A549 (cell line): Measurements from ENCODE around the gene CXorf51A. TPM values are rescaled to one million over a fixed set of nuclear protein-coding genes. Genes with fewer than 3 reads are reported as not detected.
A peak's percentile ranks its signal among the peaks of the same experiment; 100 is the strongest.
"Not testable (repeated sequence)": the region's sequence is repeated elsewhere in the genome, so short reads cannot be mapped to it uniquely, and the experiment has no call there.

Source experiments
- ATAC-seq, 2 experiments: fragments of 200-7000 bp in 1 of 2; fragments of >200 bp in 1 of 2; cut with Nextera tagmentation in 1 of 2; cut with Tn5 transposase in 1 of 2; 3 replicates each; pipeline versions ENCODE4 v1.8.0 to v1.9.1; 2018 to 2020; ENCODE audit warnings: mild to moderate bottlenecking in 1 of 2, moderate library complexity in 1 of 2
- CTCF ChIA-PET: fragments of 300-600 bp; sonication (Branson Sonifier 250); formaldehyde crosslinking; extraction: SDS; loops from one replicate; lab custom pipeline; 2021; ENCODE audit warnings: antibody characterized with exemption, inconsistent platforms; lab: Yijun Ruan, JAX
- POLR2A ChIA-PET: fragments of 350-600 bp; formaldehyde crosslinking; extraction: SDS; loops from one replicate; lab custom pipeline; 2021; ENCODE audit warnings: antibody characterized with exemption, inconsistent platforms; lab: Yijun Ruan, JAX
- DNase-seq, 2 experiments: peaks; one replicate each; pipeline versions ENCODE4 v3.0.0 to v3.0.0-alpha.2; 2011 to 2016; ENCODE audit warnings: low read depth in 1 of 2, low spot score in 1 of 2
- FAIRE-seq: peaks from 2 replicates; lab custom pipeline; 2011; peaks lifted over from hg19 to GRCh38; lab: Jason Lieb, UNC
- H3K27ac ChIP-seq, 2 experiments: fragments of >200 bp; sonication (Bioruptor Twin); formaldehyde crosslinking; 3 replicates each; pipeline ENCODE4 v1.5.1; 2016 to 2017
- H3K4me1 ChIP-seq: fragments of >200 bp; sonication (Bioruptor Twin); formaldehyde crosslinking; 3 replicates; pipeline ENCODE4 v1.6.1; 2016
- H3K4me2 ChIP-seq: fragments of >200 bp; sonication (Bioruptor Twin); formaldehyde crosslinking; 3 replicates; pipeline ENCODE4 v1.6.1; 2016
- H3K4me3 ChIP-seq: fragments of >200 bp; sonication (Bioruptor Twin); formaldehyde crosslinking; 3 replicates; pipeline ENCODE4 v1.5.1; 2016
- H3K9me3 ChIP-seq: fragments of >200 bp; sonication (Bioruptor Twin); formaldehyde crosslinking; 3 replicates; pipeline ENCODE4 v1.6.1; 2016
- CBX2 ChIP-seq: fragments of 200-600 bp; sonication (generic); IDR thresholded peaks from 2 replicates; pipeline ENCODE4 v1.6.1; 2016; ENCODE audit warnings: low read depth, mild to moderate bottlenecking, borderline replicate concordance
- CBX8 ChIP-seq: fragments of 200-600 bp; sonication (generic); IDR thresholded peaks from 2 replicates; pipeline ENCODE4 v1.6.1; 2016
- EHF ChIP-seq: fragments of 250-450 bp; sonication (Bioruptor Pico); IDR thresholded peaks from 2 replicates; pipeline ENCODE4 v1.5.0; 2020; ENCODE audit warnings: mild to moderate bottlenecking
- EP300 ChIP-seq, 2 experiments: fragments of >200 bp; sonication (Bioruptor Twin); formaldehyde crosslinking; IDR thresholded peaks; 2 replicates in 1 of 2; 3 replicates in 1 of 2; pipeline ENCODE4 v1.6.1; 2016 to 2017
- GATA3 ChIP-seq: IDR thresholded peaks from 2 replicates; pipeline ENCODE4 v1.6.1; 2012; ENCODE audit warnings: borderline replicate concordance
- HOXB13 ChIP-seq: fragments of 250-450 bp; sonication (Bioruptor Pico); IDR thresholded peaks from 2 replicates; pipeline ENCODE4 v1.5.0; 2020; ENCODE audit warnings: low read depth, mild to moderate bottlenecking, moderate library complexity
- JUN ChIP-seq, 2 experiments: fragments of >200 bp; sonication (Bioruptor Twin); formaldehyde crosslinking; IDR thresholded peaks; 2 replicates in 1 of 2; 3 replicates in 1 of 2; pipeline ENCODE4 v1.6.1; 2016 to 2017
- KDM5A ChIP-seq: fragments of 200-600 bp; sonication (generic); IDR thresholded peaks from 2 replicates; pipeline ENCODE4 v1.6.1; 2016; ENCODE audit warnings: antibody characterized with exemption, mild to moderate bottlenecking
- NR3C1 ChIP-seq: fragments of >200 bp; sonication (Bioruptor Twin); formaldehyde crosslinking; IDR thresholded peaks from 3 replicates; pipeline ENCODE4 v1.6.1; 2017
- PHF8 ChIP-seq: fragments of 200-600 bp; sonication (generic); IDR thresholded peaks from 2 replicates; pipeline ENCODE4 v1.6.1; 2016; ENCODE audit warnings: low read depth, mild to moderate bottlenecking, antibody characterized with exemption, moderate library complexity, borderline replicate concordance
- POLR2A ChIP-seq: IDR thresholded peaks from 2 replicates; pipeline ENCODE4 v1.6.1; 2012; ENCODE audit warnings: mild to moderate bottlenecking, low read length
- SMC3 ChIP-seq: fragments of >200 bp; sonication (Bioruptor Twin); formaldehyde crosslinking; IDR thresholded peaks from 3 replicates; pipeline ENCODE4 v1.6.1; 2018; ENCODE audit warnings: inconsistent platforms
- TFCP2L1 ChIP-seq: fragments of 250-450 bp; sonication (Bioruptor Pico); IDR thresholded peaks from 2 replicates; pipeline ENCODE4 v1.5.0; 2021; ENCODE audit warnings: mild to moderate bottlenecking
- ZFP36 ChIP-seq: fragments of 450-650 bp; IDR thresholded peaks from 2 replicates; pipeline ENCODE4 v1.6.1; 2014; ENCODE audit warnings: borderline replicate concordance; ENCODE audit not compliant: partially characterized antibody
- ZNF302 ChIP-seq: fragments of 250-450 bp; sonication (Bioruptor Pico); IDR thresholded peaks from 2 replicates; pipeline ENCODE4 v1.9.0; 2021; ENCODE audit warnings: inconsistent platforms, mild to moderate bottlenecking, moderate library complexity
- WGBS: methylation state at CpG from one replicate; pipeline ENCODE4 v1.1.6; 2017; ENCODE audit errors: missing lambda C conversion rate; 5-methylcytosine and 5-hydroxymethylcytosine counted together
- polyA minus RNA-seq: library from RNA; depleted of rRNA, polyadenylated mRNA; stranded (reverse); fragments of >200 nt; gene quantifications from 2 replicates; pipeline ENCODE4 v1.2.3, GENCODE V29; 2011; rRNA and poly(A)+ RNA removed
- polyA plus RNA-seq, 4 experiments: library from polyadenylated mRNA; depleted of rRNA in 3 of 4; stranded (reverse); fragments of >200 nt; fragmentation: RNase III in 1 of 4; extraction: RNeasy Plus Mini Kit Qiagen cat#74134 plus additional on column Dnase treatment in 1 of 4; gene quantifications; 2 replicates in 3 of 4; 3 replicates in 1 of 4; pipeline ENCODE4 v1.2.3, GENCODE V29; 2011 to 2017
- TF ChIP-seq, protein P1 (sequence below): IDR thresholded peaks from 2 replicates; pipeline ENCODE4 v1.6.1; 2012
- TF ChIP-seq, protein P2 (sequence below): IDR thresholded peaks from 2 replicates; pipeline ENCODE4 v1.6.1; 2012
- TF ChIP-seq, protein P3 (sequence below): fragments of >200 bp; sonication (Bioruptor Twin); formaldehyde crosslinking; IDR thresholded peaks from 2 replicates; pipeline ENCODE4 v1.6.1; 2016
- TF ChIP-seq, protein P4 (sequence below): fragments of 250-450 bp; sonication (Bioruptor Pico); IDR thresholded peaks from 2 replicates; pipeline ENCODE4 v1.5.0; 2020; ENCODE audit warnings: low read depth, mild to moderate bottlenecking, moderate library complexity
- TF ChIP-seq, protein P5 (sequence below): IDR thresholded peaks from 2 replicates; pipeline ENCODE4 v1.6.1; 2012; ENCODE audit warnings: low read depth, borderline replicate concordance
- TF ChIP-seq, protein P6 (sequence below): fragments of 200-600 bp; sonication (generic); IDR thresholded peaks from 2 replicates; pipeline ENCODE4 v1.6.1; 2016; ENCODE audit warnings: antibody characterized with exemption, mild to moderate bottlenecking, moderate library complexity
- TF ChIP-seq, protein P7 (sequence below): fragments of >200 bp; sonication (Bioruptor Twin); formaldehyde crosslinking; IDR thresholded peaks from 3 replicates; pipeline ENCODE4 v1.5.1; 2016

The CXorf51A gene
- polyA plus RNA-seq (2011; rRNA removed) (not detected in 2 replicates), polyA plus RNA-seq (2017; fragmentation: RNase III; extraction: RNeasy Plus Mini Kit Qiagen cat#74134 plus additional on column Dnase treatment) (not detected in 3 replicates), polyA minus RNA-seq (not detected in 2 replicates)
- not detected in 2 replicates for polyA plus RNA-seq (2012; cell fraction: cytosol; rRNA removed)
- polyA plus RNA-seq (2012; cell fraction: nucleus; rRNA removed), result not detected in 2 replicates

DNA sequence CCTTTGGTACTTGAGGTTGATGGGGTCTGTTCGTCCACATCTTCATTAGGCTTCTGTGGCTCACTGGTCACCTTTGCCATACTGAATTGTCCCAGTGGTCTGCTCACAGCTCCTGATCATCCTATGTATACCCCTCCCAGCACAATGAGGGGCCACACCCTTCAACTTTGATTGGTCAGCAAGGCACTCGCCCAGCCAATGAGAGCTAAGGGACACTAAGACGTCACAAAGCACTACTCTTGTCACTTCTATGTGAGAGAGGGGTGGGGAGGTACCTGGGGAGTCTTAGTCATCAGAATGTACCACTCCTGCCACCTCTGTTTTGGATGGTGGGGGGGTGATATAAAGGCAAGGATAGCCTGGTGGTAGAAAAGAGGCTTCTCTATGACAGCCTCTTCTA is at the start of gene CXorf51A:
TSS of gene CXorf51A (minus strand) at position 101 of the 400 bp plus-strand sequence. CDS start at position 80, 21 bp downstream.
- DNase-seq, CTCF ChIA-PET, H3K27ac ChIP-seq, H3K9me3 ChIP-seq, H3K4me2 ChIP-seq, ATAC-seq, POLR2A ChIA-PET, H3K4me3 ChIP-seq, FAIRE-seq, H3K4me1 ChIP-seq: not testable (repeated sequence)
- no CpG with 5 or more reads among the region's 3 CpGs for WGBS

DNA sequence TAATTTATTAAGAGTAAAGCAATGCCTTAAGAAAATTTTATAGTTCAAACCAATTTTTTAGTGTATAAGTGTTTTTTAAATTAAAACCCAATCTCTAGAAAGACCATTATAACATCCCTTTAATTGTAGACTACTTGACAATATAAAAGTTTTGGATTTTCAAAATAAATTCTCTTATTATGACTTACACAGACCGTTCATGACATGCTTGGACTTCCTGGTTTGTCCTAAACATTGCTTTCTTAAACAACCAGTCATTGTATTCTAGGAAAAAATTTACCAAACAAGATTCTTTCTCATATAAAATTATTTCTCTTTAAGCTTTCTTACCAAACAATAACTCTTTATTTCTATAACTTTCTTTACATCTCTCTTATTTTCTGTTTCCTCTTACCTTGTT is 49.0 kb upstream of the CXorf51A start:
- TF ChIP-seq EHF (CRISPR knock-in tag) (no peak), ZFP36 (peak; percentile 62)
- no peak overlapping the region for H3K4me3 ChIP-seq
- ChIA-PET CTCF (no interaction called here), POLR2A (no interaction called here)
- 0% methylated on average over 1 of the region's 1 CpG for WGBS
- FAIRE-seq, result no peak
- H3K9me3 ChIP-seq, result no peaks in the 10 kb centered on the region
- H3K4me2 ChIP-seq, result no peak overlapping the region
- no peaks in the 10 kb centered on the region for H3K4me1 ChIP-seq
- DNase-seq, result no peak
- H3K27ac ChIP-seq, result no peak overlapping the region
- ATAC-seq, result no peak

DNA sequence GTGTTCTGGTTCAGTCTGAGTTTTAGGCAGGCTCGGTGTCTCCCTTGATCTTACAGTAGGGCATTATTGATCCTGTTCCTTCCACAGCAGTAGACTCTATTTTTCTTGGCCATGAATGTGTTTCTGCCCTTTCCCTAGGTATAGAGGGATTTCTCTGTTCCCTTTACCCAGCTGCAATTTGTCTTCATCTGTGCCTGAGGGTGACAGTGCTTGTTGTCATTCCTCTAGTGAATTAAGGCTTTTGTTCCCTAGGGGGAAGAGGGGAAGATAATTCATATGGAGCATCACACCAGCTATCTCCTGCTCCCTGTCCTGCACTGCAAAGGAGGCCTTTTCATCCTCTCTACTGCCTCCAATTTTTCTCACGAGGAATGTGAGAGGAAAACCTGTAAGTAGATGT is 39.7 kb upstream of the CXorf51A start:
- DNase-seq, result no peak
- H3K4me3 ChIP-seq, result no peak overlapping the region
- TF ChIP-seq, protein P1, sequence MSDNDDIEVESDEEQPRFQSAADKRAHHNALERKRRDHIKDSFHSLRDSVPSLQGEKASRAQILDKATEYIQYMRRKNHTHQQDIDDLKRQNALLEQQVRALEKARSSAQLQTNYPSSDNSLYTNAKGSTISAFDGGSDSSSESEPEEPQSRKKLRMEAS, result no peak
- no peak for TF ChIP-seq CBX2
- no peak for TF ChIP-seq PHF8
- TF ChIP-seq SMC3, result no peak
- TF ChIP-seq, protein P2, sequence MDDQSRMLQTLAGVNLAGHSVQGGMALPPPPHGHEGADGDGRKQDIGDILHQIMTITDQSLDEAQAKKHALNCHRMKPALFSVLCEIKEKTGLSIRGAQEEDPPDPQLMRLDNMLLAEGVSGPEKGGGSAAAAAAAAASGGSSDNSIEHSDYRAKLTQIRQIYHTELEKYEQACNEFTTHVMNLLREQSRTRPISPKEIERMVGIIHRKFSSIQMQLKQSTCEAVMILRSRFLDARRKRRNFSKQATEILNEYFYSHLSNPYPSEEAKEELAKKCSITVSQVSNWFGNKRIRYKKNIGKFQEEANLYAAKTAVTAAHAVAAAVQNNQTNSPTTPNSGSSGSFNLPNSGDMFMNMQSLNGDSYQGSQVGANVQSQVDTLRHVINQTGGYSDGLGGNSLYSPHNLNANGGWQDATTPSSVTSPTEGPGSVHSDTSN, result no peak
- no peak for TF ChIP-seq HOXB13 (CRISPR knock-in tag)
- no peak for TF ChIP-seq POLR2A
- TF ChIP-seq, protein P3, sequence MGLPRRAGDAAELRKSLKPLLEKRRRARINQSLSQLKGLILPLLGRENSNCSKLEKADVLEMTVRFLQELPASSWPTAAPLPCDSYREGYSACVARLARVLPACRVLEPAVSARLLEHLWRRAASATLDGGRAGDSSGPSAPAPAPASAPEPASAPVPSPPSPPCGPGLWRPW, result no peak
- TF ChIP-seq, all 56 proteins: peak for 0
- CTCF ChIA-PET, result no interaction called here
- Histone ChIP-seq H3K27ac (no peak overlapping the region), H3K4me2 (no peak overlapping the region), H3K9me3 (no peaks in the 10 kb centered on the region), H3K4me1 (no peaks in the 10 kb centered on the region)
- FAIRE-seq (no peak), ATAC-seq (no peak)
- 0% methylated on average over 2 of the region's 2 CpGs for WGBS
- POLR2A ChIA-PET, result no interaction called here

DNA sequence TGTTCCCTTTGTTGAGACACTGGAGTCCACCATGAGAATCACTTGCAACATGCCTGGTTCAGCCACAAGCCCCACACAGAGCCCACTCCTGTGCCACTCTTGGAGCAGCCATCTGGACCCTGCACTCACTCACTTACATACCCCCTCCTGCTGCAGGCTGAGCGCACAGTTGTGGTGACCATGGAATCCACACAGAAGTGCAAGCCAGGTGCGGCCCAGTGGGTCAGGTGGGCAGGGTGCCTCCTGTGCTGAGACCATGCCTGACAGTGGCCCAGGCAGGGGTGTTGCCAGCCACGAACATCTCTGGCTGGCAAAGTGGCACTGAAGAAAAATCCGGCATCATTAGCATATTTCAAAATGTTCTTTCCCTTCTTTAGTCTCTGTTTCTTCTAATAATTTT is 17.4 kb upstream of the CXorf51A start:
- ATAC-seq, result no peak
- ChIA-PET POLR2A (no interaction called here), CTCF (no interaction called here)
- no peak for DNase-seq
- H3K9me3 ChIP-seq, result no peaks in the 10 kb centered on the region
- FAIRE-seq, result no peak
- WGBS, result 14% methylated on average over 4 of the region's 4 CpGs
- no peak overlapping the region for H3K4me2 ChIP-seq
- no peaks in the 10 kb centered on the region for H3K4me1 ChIP-seq
- no peak overlapping the region for H3K27ac ChIP-seq
- no peak overlapping the region for H3K4me3 ChIP-seq
- TF ChIP-seq, protein P4, sequence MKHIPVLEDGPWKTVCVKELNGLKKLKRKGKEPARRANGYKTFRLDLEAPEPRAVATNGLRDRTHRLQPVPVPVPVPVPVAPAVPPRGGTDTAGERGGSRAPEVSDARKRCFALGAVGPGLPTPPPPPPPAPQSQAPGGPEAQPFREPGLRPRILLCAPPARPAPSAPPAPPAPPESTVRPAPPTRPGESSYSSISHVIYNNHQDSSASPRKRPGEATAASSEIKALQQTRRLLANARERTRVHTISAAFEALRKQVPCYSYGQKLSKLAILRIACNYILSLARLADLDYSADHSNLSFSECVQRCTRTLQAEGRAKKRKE, result no peak
- no peak for TF ChIP-seq KDM5A
- TF ChIP-seq HOXB13 (CRISPR knock-in tag), result no peak
- no peak for TF ChIP-seq NR3C1
- no peak for TF ChIP-seq ZFP36
- TF ChIP-seq, protein P5, sequence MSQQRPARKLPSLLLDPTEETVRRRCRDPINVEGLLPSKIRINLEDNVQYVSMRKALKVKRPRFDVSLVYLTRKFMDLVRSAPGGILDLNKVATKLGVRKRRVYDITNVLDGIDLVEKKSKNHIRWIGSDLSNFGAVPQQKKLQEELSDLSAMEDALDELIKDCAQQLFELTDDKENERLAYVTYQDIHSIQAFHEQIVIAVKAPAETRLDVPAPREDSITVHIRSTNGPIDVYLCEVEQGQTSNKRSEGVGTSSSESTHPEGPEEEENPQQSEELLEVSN, result no peak
- no peak for TF ChIP-seq GATA3
- no peak for TF ChIP-seq EP300 (IDR thresholded peaks at IDR 0.05)
- no peak for TF ChIP-seq ZNF302
- TF ChIP-seq, protein P6, sequence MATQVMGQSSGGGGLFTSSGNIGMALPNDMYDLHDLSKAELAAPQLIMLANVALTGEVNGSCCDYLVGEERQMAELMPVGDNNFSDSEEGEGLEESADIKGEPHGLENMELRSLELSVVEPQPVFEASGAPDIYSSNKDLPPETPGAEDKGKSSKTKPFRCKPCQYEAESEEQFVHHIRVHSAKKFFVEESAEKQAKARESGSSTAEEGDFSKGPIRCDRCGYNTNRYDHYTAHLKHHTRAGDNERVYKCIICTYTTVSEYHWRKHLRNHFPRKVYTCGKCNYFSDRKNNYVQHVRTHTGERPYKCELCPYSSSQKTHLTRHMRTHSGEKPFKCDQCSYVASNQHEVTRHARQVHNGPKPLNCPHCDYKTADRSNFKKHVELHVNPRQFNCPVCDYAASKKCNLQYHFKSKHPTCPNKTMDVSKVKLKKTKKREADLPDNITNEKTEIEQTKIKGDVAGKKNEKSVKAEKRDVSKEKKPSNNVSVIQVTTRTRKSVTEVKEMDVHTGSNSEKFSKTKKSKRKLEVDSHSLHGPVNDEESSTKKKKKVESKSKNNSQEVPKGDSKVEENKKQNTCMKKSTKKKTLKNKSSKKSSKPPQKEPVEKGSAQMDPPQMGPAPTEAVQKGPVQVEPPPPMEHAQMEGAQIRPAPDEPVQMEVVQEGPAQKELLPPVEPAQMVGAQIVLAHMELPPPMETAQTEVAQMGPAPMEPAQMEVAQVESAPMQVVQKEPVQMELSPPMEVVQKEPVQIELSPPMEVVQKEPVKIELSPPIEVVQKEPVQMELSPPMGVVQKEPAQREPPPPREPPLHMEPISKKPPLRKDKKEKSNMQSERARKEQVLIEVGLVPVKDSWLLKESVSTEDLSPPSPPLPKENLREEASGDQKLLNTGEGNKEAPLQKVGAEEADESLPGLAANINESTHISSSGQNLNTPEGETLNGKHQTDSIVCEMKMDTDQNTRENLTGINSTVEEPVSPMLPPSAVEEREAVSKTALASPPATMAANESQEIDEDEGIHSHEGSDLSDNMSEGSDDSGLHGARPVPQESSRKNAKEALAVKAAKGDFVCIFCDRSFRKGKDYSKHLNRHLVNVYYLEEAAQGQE, result no peak
- TF ChIP-seq, protein P7, sequence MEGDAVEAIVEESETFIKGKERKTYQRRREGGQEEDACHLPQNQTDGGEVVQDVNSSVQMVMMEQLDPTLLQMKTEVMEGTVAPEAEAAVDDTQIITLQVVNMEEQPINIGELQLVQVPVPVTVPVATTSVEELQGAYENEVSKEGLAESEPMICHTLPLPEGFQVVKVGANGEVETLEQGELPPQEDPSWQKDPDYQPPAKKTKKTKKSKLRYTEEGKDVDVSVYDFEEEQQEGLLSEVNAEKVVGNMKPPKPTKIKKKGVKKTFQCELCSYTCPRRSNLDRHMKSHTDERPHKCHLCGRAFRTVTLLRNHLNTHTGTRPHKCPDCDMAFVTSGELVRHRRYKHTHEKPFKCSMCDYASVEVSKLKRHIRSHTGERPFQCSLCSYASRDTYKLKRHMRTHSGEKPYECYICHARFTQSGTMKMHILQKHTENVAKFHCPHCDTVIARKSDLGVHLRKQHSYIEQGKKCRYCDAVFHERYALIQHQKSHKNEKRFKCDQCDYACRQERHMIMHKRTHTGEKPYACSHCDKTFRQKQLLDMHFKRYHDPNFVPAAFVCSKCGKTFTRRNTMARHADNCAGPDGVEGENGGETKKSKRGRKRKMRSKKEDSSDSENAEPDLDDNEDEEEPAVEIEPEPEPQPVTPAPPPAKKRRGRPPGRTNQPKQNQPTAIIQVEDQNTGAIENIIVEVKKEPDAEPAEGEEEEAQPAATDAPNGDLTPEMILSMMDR, result no peak
- no peak for TF ChIP-seq PHF8
- no peak for TF ChIP-seq TFCP2L1
- TF ChIP-seq CBX8, result no peak
- TF ChIP-seq JUN (IDR thresholded peaks at IDR 0.05), result no peak
